ENCODE results near the gene AFAP1.

- TF ChIP-seq CTCF (IDR thresholded peaks at IDR 0.05) = no peak
- TF ChIP-seq EP300 (IDR thresholded peaks at IDR 0.05) = no peak
- no peak for TF ChIP-seq POLR2AphosphoS5 (IDR thresholded peaks at IDR 0.05)
- TF ChIP-seq POLR2A (IDR thresholded peaks at IDR 0.05) = no peak
These were observed 185.7 kb downstream of the AFAP1 start for GRCh38 chr4:7753931-7754465.
